SU-DHL-6 (cell line): Measurements from ENCODE around the gene SVOPL.

Source experiments
- H2AFZ ChIP-seq: fragments of 200-600 bp; sonication (generic); 2 replicates; pipeline ENCODE4 v1.6.1; 2014; ENCODE audit warnings: low read depth, mild to moderate bottlenecking, moderate library complexity, mixed read lengths, antibody characterized with exemption, low read length; ENCODE audit not compliant: severe bottlenecking
- H3F3A ChIP-seq: fragments of 200-600 bp; shearing (Covaris generic); 2 replicates; pipeline ENCODE4 v1.6.0; 2016; ENCODE audit warnings: antibody characterized with exemption, mild to moderate bottlenecking; ENCODE audit not compliant: insufficient read depth
- H3K27ac ChIP-seq: fragments of 200-600 bp; sonication (generic); 2 replicates; pipeline ENCODE4 v1.5.1; 2016; ENCODE audit warnings: low read depth, mild to moderate bottlenecking, low read length, moderate library complexity, mixed read lengths
- H3K27me3 ChIP-seq: fragments of 200-600 bp; sonication (generic), shearing (Covaris generic); 2 replicates; pipeline ENCODE4 v1.6.0; 2014; ENCODE audit warnings: mild to moderate bottlenecking, low read length
- H3K36me3 ChIP-seq: fragments of 200-600 bp; sonication (generic); 2 replicates; pipeline ENCODE4 v1.6.1; 2014; ENCODE audit warnings: mild to moderate bottlenecking, low read length, mixed read lengths
- H3K4me2 ChIP-seq: fragments of 300-600, 200-600 bp; shearing (Covaris generic), sonication (generic); 2 replicates; pipeline ENCODE4 v1.6.0; 2014; ENCODE audit warnings: low read length, low read depth, mild to moderate bottlenecking; ENCODE audit not compliant: poor library complexity, severe bottlenecking
- H3K4me3 ChIP-seq: fragments of 200-600 bp; sonication (generic); 2 replicates; pipeline ENCODE4 v1.5.1; 2014; ENCODE audit warnings: antibody characterized with exemption, low read length, mild to moderate bottlenecking, mixed read lengths; ENCODE audit not compliant: insufficient read depth, poor library complexity, severe bottlenecking
- H3K79me2 ChIP-seq: fragments of 200-600 bp; sonication (generic); 2 replicates; pipeline ENCODE4 v1.6.1; 2014; ENCODE audit warnings: mild to moderate bottlenecking, low read length, moderate library complexity; ENCODE audit not compliant: insufficient read depth
- H3K9ac ChIP-seq: fragments of 200-600 bp; sonication (generic); 2 replicates; pipeline ENCODE4 v1.7.0; 2014; ENCODE audit warnings: mild to moderate bottlenecking, low read length
- H3K9me2 ChIP-seq: fragments of 200-600 bp; sonication (generic); replicated peaks from 2 replicates; pipeline ENCODE4 v1.6.1; 2014; ENCODE audit warnings: low read length; ENCODE audit not compliant: insufficient read depth
- H3K9me3 ChIP-seq: fragments of 200-600 bp; sonication (generic); 2 replicates; pipeline ENCODE4 v1.6.1; 2014; ENCODE audit warnings: low read length, mixed read lengths; ENCODE audit not compliant: insufficient read depth
- H4K20me1 ChIP-seq: fragments of 200-600 bp; sonication (generic); 2 replicates; pipeline ENCODE4 v1.6.1; 2014; ENCODE audit warnings: low read depth, mild to moderate bottlenecking, antibody characterized with exemption, low read length, moderate library complexity, mixed read lengths
- EZH2phosphoT487 ChIP-seq: fragments of 200-600 bp; sonication (generic), shearing (Covaris generic); conservative IDR thresholded peaks from 2 replicates; pipeline ENCODE4 v1.6.1; 2018; ENCODE audit warnings: mild to moderate bottlenecking, antibody characterized with exemption, low read length, moderate library complexity, mixed read lengths
- TF ChIP-seq, protein P1 (sequence below): fragments of 200-600 bp; sonication (generic); IDR thresholded peaks from one replicate; pipeline ENCODE4 v1.5.1; 2017; ENCODE audit warnings: antibody characterized with exemption, mild to moderate bottlenecking, low read length, moderate library complexity; ENCODE audit not compliant: insufficient read depth, poor library complexity, severe bottlenecking

The SVOPL gene

DNA sequence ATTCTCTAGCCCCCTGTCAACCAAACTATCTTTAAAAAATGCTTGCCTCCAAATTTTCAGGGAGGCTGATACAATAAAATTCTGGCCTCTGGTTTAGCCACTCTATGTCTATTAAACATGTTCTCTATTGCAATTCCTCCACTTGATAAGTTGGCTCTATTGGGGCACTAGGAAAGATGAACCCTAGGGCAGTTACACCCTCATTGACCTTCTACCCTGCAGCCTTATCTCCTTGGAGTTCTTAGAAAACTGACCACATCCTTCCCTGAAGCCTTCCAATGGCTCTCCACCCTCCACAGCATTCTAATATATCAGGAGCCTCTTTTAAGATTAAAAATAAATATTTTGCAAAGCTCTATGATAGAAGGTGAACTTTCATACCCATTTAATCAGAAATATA lies 30.6 kb downstream of the SVOPL start:
- no peaks in the 10 kb centered on the region for H3K79me2 ChIP-seq
- H3K9me3 ChIP-seq, result no peaks in the 10 kb centered on the region
- H3K4me3 ChIP-seq, result no peak overlapping the region
- H3K4me2 ChIP-seq, result no peak overlapping the region
- no peaks in the 10 kb centered on the region for H3K36me3 ChIP-seq
- TF ChIP-seq EZH2phosphoT487, result no peak
- TF ChIP-seq, protein P1, sequence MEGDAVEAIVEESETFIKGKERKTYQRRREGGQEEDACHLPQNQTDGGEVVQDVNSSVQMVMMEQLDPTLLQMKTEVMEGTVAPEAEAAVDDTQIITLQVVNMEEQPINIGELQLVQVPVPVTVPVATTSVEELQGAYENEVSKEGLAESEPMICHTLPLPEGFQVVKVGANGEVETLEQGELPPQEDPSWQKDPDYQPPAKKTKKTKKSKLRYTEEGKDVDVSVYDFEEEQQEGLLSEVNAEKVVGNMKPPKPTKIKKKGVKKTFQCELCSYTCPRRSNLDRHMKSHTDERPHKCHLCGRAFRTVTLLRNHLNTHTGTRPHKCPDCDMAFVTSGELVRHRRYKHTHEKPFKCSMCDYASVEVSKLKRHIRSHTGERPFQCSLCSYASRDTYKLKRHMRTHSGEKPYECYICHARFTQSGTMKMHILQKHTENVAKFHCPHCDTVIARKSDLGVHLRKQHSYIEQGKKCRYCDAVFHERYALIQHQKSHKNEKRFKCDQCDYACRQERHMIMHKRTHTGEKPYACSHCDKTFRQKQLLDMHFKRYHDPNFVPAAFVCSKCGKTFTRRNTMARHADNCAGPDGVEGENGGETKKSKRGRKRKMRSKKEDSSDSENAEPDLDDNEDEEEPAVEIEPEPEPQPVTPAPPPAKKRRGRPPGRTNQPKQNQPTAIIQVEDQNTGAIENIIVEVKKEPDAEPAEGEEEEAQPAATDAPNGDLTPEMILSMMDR, result no peak
- H3F3A ChIP-seq, result no peaks in the 10 kb centered on the region
- no peaks in the 10 kb centered on the region for H4K20me1 ChIP-seq
- no peaks in the 10 kb centered on the region for H3K27me3 ChIP-seq
- no peak overlapping the region for H3K27ac ChIP-seq
- H2AFZ ChIP-seq, result no peak overlapping the region
- no peaks in the 10 kb centered on the region for H3K9me2 ChIP-seq
- H3K9ac ChIP-seq, result no peak overlapping the region

DNA sequence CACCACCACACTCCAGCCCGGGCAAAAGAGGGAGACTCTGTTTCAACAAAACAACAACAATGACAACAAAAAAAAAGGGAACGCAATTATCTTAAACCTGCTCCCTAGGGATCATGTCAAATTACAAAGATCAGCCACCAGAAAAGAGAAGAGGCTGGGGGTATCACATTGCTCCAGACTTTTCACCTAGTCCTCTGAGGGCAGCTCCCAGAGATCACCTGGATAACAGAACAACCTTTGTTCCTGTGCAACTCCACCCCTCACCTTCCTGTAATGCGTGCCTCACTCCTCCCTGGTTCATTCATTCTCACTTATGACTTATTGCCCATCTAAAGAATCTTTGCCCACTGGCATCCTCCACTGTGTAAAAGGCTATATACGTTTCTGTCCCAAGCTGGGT lies 31.8 kb downstream of the SVOPL start:
- Histone ChIP-seq H3K9me2 (no peaks in the 10 kb centered on the region), H3K36me3 (no peaks in the 10 kb centered on the region), H3K4me3 (no peak overlapping the region), H4K20me1 (no peaks in the 10 kb centered on the region), H3K4me2 (no peak overlapping the region), H3K9ac (no peak overlapping the region), H3K27me3 (no peaks in the 10 kb centered on the region), H2AFZ (no peak overlapping the region), H3K9me3 (no peaks in the 10 kb centered on the region), H3K27ac (no peak overlapping the region), H3F3A (no peaks in the 10 kb centered on the region), H3K79me2 (no peaks in the 10 kb centered on the region)
- no peak for TF ChIP-seq EZH2phosphoT487
- TF ChIP-seq, protein P1, result no peak

DNA sequence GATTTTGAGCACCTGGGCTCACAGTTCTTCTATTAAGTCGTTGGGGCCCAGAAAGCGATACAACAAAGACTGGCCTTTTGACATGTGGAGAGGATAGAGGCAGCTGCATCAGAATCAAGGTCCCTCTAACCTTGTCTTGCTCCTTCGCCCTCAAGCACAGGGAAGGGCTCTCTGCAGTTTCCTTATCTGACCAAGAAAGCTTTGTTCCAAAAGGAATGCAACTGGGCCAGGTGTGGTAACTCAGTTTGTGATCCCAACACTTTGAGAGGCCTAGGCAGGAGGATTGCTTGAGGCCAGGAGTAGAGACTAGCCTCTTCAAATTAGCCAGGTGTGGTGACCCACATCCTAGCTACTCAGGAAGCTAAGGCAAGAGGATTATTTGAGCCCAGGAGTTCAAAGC lies 32.2 kb downstream of the SVOPL start:
- Histone ChIP-seq H3K4me2 (no peak overlapping the region), H3K27me3 (no peaks in the 10 kb centered on the region)
- TF ChIP-seq, protein P1, result no peak
- TF ChIP-seq EZH2phosphoT487, result no peak

DNA sequence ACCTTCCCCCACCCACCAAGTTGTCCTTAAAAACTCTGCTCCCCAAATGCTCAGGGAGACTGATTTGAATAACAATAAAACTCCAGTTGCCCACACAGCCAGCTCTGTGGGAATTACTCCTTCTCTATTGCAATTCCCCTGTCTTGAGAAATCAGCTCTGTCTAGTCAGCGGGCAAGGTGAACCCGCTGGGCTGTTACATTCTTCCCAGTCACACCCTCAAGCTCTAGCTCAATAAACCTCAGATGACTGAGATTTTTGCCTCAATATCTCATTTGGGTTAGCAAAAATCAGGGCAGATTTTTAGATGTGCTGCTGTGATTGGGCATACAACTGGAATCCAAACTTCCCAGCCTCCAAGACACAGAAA lies 32.9 kb downstream of the SVOPL start:
- Histone ChIP-seq H3K4me3 (no peak overlapping the region), H3K79me2 (no peaks in the 10 kb centered on the region), H3K9me2 (no peaks in the 10 kb centered on the region), H4K20me1 (no peaks in the 10 kb centered on the region), H3K27ac (no peak overlapping the region), H3K27me3 (no peaks in the 10 kb centered on the region), H2AFZ (no peak overlapping the region), H3K4me2 (no peak overlapping the region), H3K9me3 (no peaks in the 10 kb centered on the region), H3K36me3 (no peaks in the 10 kb centered on the region), H3K9ac (no peak overlapping the region), H3F3A (no peaks in the 10 kb centered on the region)
- TF ChIP-seq, protein P1, result no peak
- no peak for TF ChIP-seq EZH2phosphoT487

More for the DNA sequence above, 32.2 kb downstream of the SVOPL start:
- Histone ChIP-seq H3K9me2 (no peaks in the 10 kb centered on the region), H3K27ac (no peak overlapping the region), H3K36me3 (no peaks in the 10 kb centered on the region), H2AFZ (no peak overlapping the region), H3K4me3 (no peak overlapping the region), H3K79me2 (no peaks in the 10 kb centered on the region), H3F3A (no peaks in the 10 kb centered on the region), H3K9me3 (no peaks in the 10 kb centered on the region), H4K20me1 (no peaks in the 10 kb centered on the region), H3K9ac (no peak overlapping the region)
